Mesodermal cell (in vitro differentiated cells): Measurements from ENCODE around the gene SERPINA12.
"Not testable (repeated sequence)": the region's sequence is repeated elsewhere in the genome, so short reads cannot be mapped to it uniquely, and the experiment has no call there.

Experiments used
- H3K27ac ChIP-seq: 2 replicates; pipeline ENCODE4 v1.7.0; 2013; ENCODE audit warnings: mild to moderate bottlenecking, low read depth, low read length, moderate library complexity; ENCODE audit not compliant: severe bottlenecking
- H3K36me3 ChIP-seq: 2 replicates; pipeline ENCODE4 v1.7.1; 2013; ENCODE audit warnings: mild to moderate bottlenecking, low read length, moderate library complexity; ENCODE audit not compliant: control insufficient read depth, insufficient read depth
- H3K4me1 ChIP-seq: one replicate; pipeline ENCODE4 v1.7.1; 2013; ENCODE audit warnings: mild to moderate bottlenecking, low read length; ENCODE audit not compliant: insufficient read depth, control insufficient read depth, poor library complexity, severe bottlenecking
- H3K4me3 ChIP-seq: 2 replicates; pipeline ENCODE4 v1.7.0; 2013; ENCODE audit warnings: low read length, control low read depth, mild to moderate bottlenecking; ENCODE audit not compliant: insufficient read depth, poor library complexity, severe bottlenecking; ENCODE audit errors: extremely low read depth
- H3K9me3 ChIP-seq: 2 replicates; pipeline ENCODE4 v1.7.1; 2013; ENCODE audit warnings: mild to moderate bottlenecking, low read length, moderate library complexity; ENCODE audit not compliant: control insufficient read depth
- WGBS, 2 experiments: methylation state at CpG; one replicate each; pipeline ENCODE4 v1.1.5; 2013; ENCODE audit warnings: missing lambda C conversion rate in 2 of 2; ENCODE audit not compliant: insufficient coverage in 2 of 2; 5-methylcytosine and 5-hydroxymethylcytosine counted together

Gene SERPINA12

GRCh38 chr14:94489336-94489735 is 19.9 kb downstream of the SERPINA12 start:
- Histone ChIP-seq H3K36me3 (no peaks in the 10 kb centered on the region), H3K4me1 (peaks cover 4% of the 10 kb centered on the region), H3K4me3 (no peak overlapping the region), H3K9me3 (no peaks in the 10 kb centered on the region), H3K27ac (no peak overlapping the region)
- WGBS, 2 experiments, result 75 to 77% methylated on average over 9 to 11 of the region's 11 CpGs

- Histone ChIP-seq H3K36me3 (no peaks in the 10 kb centered on the region), H3K9me3 (no peaks in the 10 kb centered on the region), H3K27ac (no peak overlapping the region), H3K4me3 (no peak overlapping the region), H3K4me1 (no peaks in the 10 kb centered on the region)
- 51 to 76% methylated on average over 2 to 3 of the region's 5 CpGs for WGBS, 2 experiments
Observed at GRCh38 chr14:94486883-94487282, 22.4 kb downstream of the SERPINA12 start.

GRCh38 chr14:94485944-94486841 is 23.1 kb downstream of the SERPINA12 start:
- WGBS, 2 experiments, result 23 to 27% methylated on average over 24 of the region's 26 CpGs
- H3K4me1 ChIP-seq, result peaks cover 3% of the 10 kb centered on the region
- no peaks in the 10 kb centered on the region for H3K36me3 ChIP-seq
- H3K4me3 ChIP-seq, result peak overlapping the region; percentile 19
- H3K27ac ChIP-seq, result no peak overlapping the region
- H3K9me3 ChIP-seq, result no peaks in the 10 kb centered on the region

- Histone ChIP-seq H3K36me3 (no peaks in the 10 kb centered on the region), H3K4me3 (no peak overlapping the region), H3K9me3 (no peaks in the 10 kb centered on the region), H3K27ac (no peak overlapping the region), H3K4me1 (peaks cover 3% of the 10 kb centered on the region)
- 87 to 100% methylated on average over 1 to 2 of the region's 5 CpGs for WGBS, 2 experiments
Observed at GRCh38 chr14:94484481-94484880, 24.8 kb downstream of the SERPINA12 start.

- Histone ChIP-seq H3K4me1 (peaks cover 3% of the 10 kb centered on the region), H3K4me3 (no peak overlapping the region), H3K9me3 (peaks cover 5% of the 10 kb centered on the region), H3K27ac (no peak overlapping the region), H3K36me3 (no peaks in the 10 kb centered on the region)
- 82 to 92% methylated on average over 3 to 5 of the region's 7 CpGs for WGBS, 2 experiments
Observed at GRCh38 chr14:94483729-94484275, 25.5 kb downstream of the SERPINA12 start.

- H3K4me3 ChIP-seq, result no peak overlapping the region
- H3K9me3 ChIP-seq, result peaks cover 9% of the 10 kb centered on the region
- H3K27ac ChIP-seq, result no peak overlapping the region
- H3K4me1 ChIP-seq, result peaks cover 3% of the 10 kb centered on the region
- WGBS, 2 experiments, result 89 to 94% methylated on average over 10 of the region's 10 CpGs
- H3K36me3 ChIP-seq, result no peaks in the 10 kb centered on the region
Observed at GRCh38 chr14:94483071-94483451, 26.2 kb downstream of the SERPINA12 start.

GRCh38 chr14:94482132-94483070 is 26.9 kb downstream of the SERPINA12 start:
- H3K4me1 ChIP-seq, H3K27ac ChIP-seq, H3K4me3 ChIP-seq, H3K36me3 ChIP-seq: not testable (repeated sequence)
- H3K9me3 ChIP-seq, result peaks cover 11% of the 10 kb centered on the region
- WGBS, 2 experiments, result 93 to 100% methylated on average over 2 to 8 of the region's 10 CpGs

- peaks cover 3% of the 10 kb centered on the region for H3K4me1 ChIP-seq
- H3K4me3 ChIP-seq, result no peak overlapping the region
- H3K9me3 ChIP-seq, result peaks cover 11% of the 10 kb centered on the region
- H3K36me3 ChIP-seq, result no peaks in the 10 kb centered on the region
- 90 to 97% methylated on average over 5 of the region's 5 CpGs for WGBS, 2 experiments
- H3K27ac ChIP-seq, result no peak overlapping the region
Observed at GRCh38 chr14:94481468-94482131, 27.7 kb downstream of the SERPINA12 start.

GRCh38 chr14:94480809-94481208 is 28.5 kb downstream of the SERPINA12 start:
- H3K4me1 ChIP-seq, result peaks cover 3% of the 10 kb centered on the region
- H3K27ac ChIP-seq, result no peak overlapping the region
- no peak overlapping the region for H3K4me3 ChIP-seq
- H3K9me3 ChIP-seq, result peaks cover 11% of the 10 kb centered on the region
- no peaks in the 10 kb centered on the region for H3K36me3 ChIP-seq
- WGBS, 2 experiments, result 36 to 66% methylated on average over 2 of the region's 2 CpGs

GRCh38 chr14:94478420-94478819 is 30.8 kb downstream of the SERPINA12 start:
- Histone ChIP-seq H3K4me1 (peaks cover 3% of the 10 kb centered on the region), H3K9me3 (peaks cover 11% of the 10 kb centered on the region), H3K4me3 (no peak overlapping the region), H3K27ac (no peak overlapping the region), H3K36me3 (no peaks in the 10 kb centered on the region)
